Peyer's patch (tissue), 4 donors: ENCODE measurements around the gene TNPO2.

Experiments
- CTCF ChIP-seq, 6 experiments: fragments of 450-650 bp in 4 of 6; fragments of 200-600 bp in 2 of 6; sonication (generic) in 1 of 6; IDR thresholded peaks; one replicate each; pipeline ENCODE4 v1.5.1; 2017 to 2019; ENCODE audit warnings: antibody characterized with exemption in 6 of 6, mild to moderate bottlenecking in 3 of 6, moderate library complexity in 1 of 6
- POLR2A ChIP-seq, 2 donors: fragments of 450-650 bp; IDR thresholded peaks; one replicate each; pipeline ENCODE4 v1.5.1; 2017; ENCODE audit warnings: antibody characterized with exemption in 2 of 2, mild to moderate bottlenecking in 2 of 2, moderate library complexity in 2 of 2

- TF ChIP-seq CTCF (IDR thresholded peaks at IDR 0.05): no peak
- TF ChIP-seq POLR2A (IDR thresholded peaks at IDR 0.05): no peak
Observed at GRCh38 chr19:12694641-12695040, 29.1 kb downstream of the TNPO2 start.
